ENCODE data around the gene CRISP2. TPM values are rescaled to one million over a fixed set of nuclear protein-coding genes. Genes with fewer than 3 reads are reported as not detected.

The CRISP2 gene
- total and polyA plus RNA-seq, 9 of the 15 experiments (the other 6 are each of a cell fraction or from before 2014, with no cell fraction given) = not detected

GRCh38 chr6:49721297-49721696 is 8.0 kb upstream of the CRISP2 start:
- no peaks in the 10 kb centered on the region for H3K4me1 ChIP-seq (replicated peaks in 1 of 2; ENCODE audit: control insufficient read depth in 2 of 2, insufficient read depth in 2 of 2, low read length in 2 of 2)
- no peaks in the 10 kb centered on the region for H3K79me2 ChIP-seq (ENCODE audit: control insufficient read depth, insufficient read depth, low read length)
- H4K20me1 ChIP-seq (replicated peaks; ENCODE audit: control insufficient read depth, insufficient read depth, low read length) = no peaks in the 10 kb centered on the region
- H3K27me3 ChIP-seq (ENCODE audit: control insufficient read depth in 2 of 2, insufficient read depth in 2 of 2, low read length in 2 of 2) = no peaks in the 10 kb centered on the region
- H3K27ac ChIP-seq (ENCODE audit: extremely low read depth, low read depth, low read length) = no peak overlapping the region
- no peak for FAIRE-seq
- H3K9me3 ChIP-seq (replicated peaks; ENCODE audit: control insufficient read depth, insufficient read depth, low read depth, low read length) = no peaks in the 10 kb centered on the region; the same call in 1 of the 2 replicates
- H3K4me3 ChIP-seq = no peak overlapping the region
- H3K9me1 ChIP-seq (ENCODE audit: control insufficient read depth, insufficient read depth, low read length) = no peaks in the 10 kb centered on the region
- intact Hi-C loops (cut with micrococcal nuclease) = no loop called here
- no peaks in the 10 kb centered on the region for H3K36me3 ChIP-seq (ENCODE audit: control insufficient read depth, insufficient read depth, low read length)
- DNase-seq (ENCODE audit: extremely low read depth in 1 of 4, low spot score in 3 of 4) = peak in 1 of 4 experiments; percentile 18
- H3K4me2 ChIP-seq (ENCODE audit: insufficient read depth, low read length) = no peak overlapping the region
- peak; percentile 73 for ATAC-seq
- BruUV-seq (replicated peaks) = no TSS peak
- TF ChIP-seq NFIC (IDR thresholded peaks at IDR 0.05) (peak; percentile 29), SREBF1 (IDR thresholded peaks at IDR 0.05; ENCODE audit: borderline replicate concordance, low read depth, low read length) (no peak)
- in situ Hi-C loops (cut with MboI) = no loop called here
- H3K9ac ChIP-seq (ENCODE audit: insufficient read depth in 1 of 2, low read depth in 2 of 2, low read length in 2 of 2) = no peak overlapping the region
- POLR2A ChIA-PET = interaction anchor here (2.3 kb wide), 1 partner anchor 85 kb away, joined by 6 read pairs; the partner anchor contains the start of gene RHAG
- WGBS (ENCODE audit: insufficient coverage, low coverage, missing lambda C conversion rate) = 38% methylated on average over 2 of the region's 2 CpGs
- peak overlapping the region; percentile 61; the same call in 1 of the 2 replicates for H2AFZ ChIP-seq (ENCODE audit: low read depth, low read length)
- CTCF ChIA-PET (ENCODE audit: low intra/inter-chr PET ratio) = no interaction called here

- no peak for DNase-seq (ENCODE audit: extremely low read depth in 1 of 4, low spot score in 3 of 4)
- no peak overlapping the region for H3K4me3 ChIP-seq
- in situ Hi-C loops (cut with MboI) = no loop called here
Observed at GRCh38 chr6:49720372-49720771, 7.0 kb upstream of the CRISP2 start.

More at GRCh38 chr6:49720372-49720771, 7.0 kb upstream of the CRISP2 start:
- Histone ChIP-seq H3K79me2 (ENCODE audit: control insufficient read depth, insufficient read depth, low read length) (no peaks in the 10 kb centered on the region), H2AFZ (ENCODE audit: low read depth, low read length) (no peak overlapping the region), H3K9me1 (ENCODE audit: control insufficient read depth, insufficient read depth, low read length) (no peaks in the 10 kb centered on the region), H3K27ac (ENCODE audit: extremely low read depth, low read depth, low read length) (no peak overlapping the region), H3K27me3 (ENCODE audit: control insufficient read depth in 2 of 2, insufficient read depth in 2 of 2, low read length in 2 of 2) (no peaks in the 10 kb centered on the region), H3K9me3 (replicated peaks; ENCODE audit: control insufficient read depth, insufficient read depth, low read depth, low read length) (no peaks in the 10 kb centered on the region; the same call in 1 of the 2 replicates), H3K4me1 (replicated peaks in 1 of 2; ENCODE audit: control insufficient read depth in 2 of 2, insufficient read depth in 2 of 2, low read length in 2 of 2) (no peaks in the 10 kb centered on the region), H3K36me3 (ENCODE audit: control insufficient read depth, insufficient read depth, low read length) (no peaks in the 10 kb centered on the region), H3K4me2 (ENCODE audit: insufficient read depth, low read length) (no peak overlapping the region), H4K20me1 (replicated peaks; ENCODE audit: control insufficient read depth, insufficient read depth, low read length) (no peaks in the 10 kb centered on the region), H3K9ac (ENCODE audit: insufficient read depth in 1 of 2, low read depth in 2 of 2, low read length in 2 of 2) (no peak overlapping the region)
- intact Hi-C loops (cut with micrococcal nuclease) = no loop called here
- ATAC-seq = no peak
- FAIRE-seq = no peak
- CTCF ChIA-PET (ENCODE audit: low intra/inter-chr PET ratio) = no interaction called here
- TF ChIP-seq FOXJ3 (CRISPR knock-in tag; IDR thresholded peaks at IDR 0.05) (no peak), XRCC4 (IDR thresholded peaks at IDR 0.05; ENCODE audit: extremely low read depth, insufficient read depth, insufficient read length) (no peak), MLLT1 (IDR thresholded peaks at IDR 0.05) (no peak), ZNF707 (CRISPR knock-in tag; conservative IDR thresholded peaks at IDR 0.05) (no peak), C11orf30 (IDR thresholded peaks at IDR 0.05; ENCODE audit: low read depth) (no peak), NR2C2 (CRISPR knock-in tag; IDR thresholded peaks at IDR 0.05) (no peak), NR2C2 (tag; IDR thresholded peaks at IDR 0.05) (no peak), KLF16 (IDR thresholded peaks at IDR 0.05) (no peak), ZKSCAN1 (IDR thresholded peaks at IDR 0.05; ENCODE audit: low read depth, low read length) (no peak), CBX1 (IDR thresholded peaks at IDR 0.05; ENCODE audit: low read depth) (no peak), RBFOX2 (IDR thresholded peaks at IDR 0.05; ENCODE audit: low read depth, low read length) (no peak), NONO (IDR thresholded peaks at IDR 0.05; ENCODE audit: low read depth in 2 of 2, low read length in 1 of 2) (no peak), GTF2E2 (tag; IDR thresholded peaks at IDR 0.05) (no peak)
- 76% methylated on average over 7 of the region's 7 CpGs for WGBS (ENCODE audit: insufficient coverage, low coverage, missing lambda C conversion rate)
- BruUV-seq (replicated peaks) = no TSS peak
- POLR2A ChIA-PET = interaction anchor here (2.3 kb wide), 1 partner anchor 84 kb away, joined by 6 read pairs; the partner anchor contains the start of gene RHAG
